Spleen (tissue), 11 donors: Measurements from ENCODE around the gene SPATA3. TPM values are rescaled to one million over a fixed set of nuclear protein-coding genes. Genes with fewer than 3 reads are reported as not detected.
"Not testable (repeated sequence)": the region's sequence is repeated elsewhere in the genome, so short reads cannot be mapped to it uniquely, and the experiment has no call there.

ENCODE experiments used
- DNase-seq: peaks from one replicate; pipeline ENCODE4 v3.0.0-alpha.2; 2020
- H3K27ac ChIP-seq, 8 donors: fragments of 200-600 bp; sonication (generic) in 7 of 8; 1 replicate in 4 of 8; 2 replicates in 4 of 8; pipeline versions ENCODE4 v1.5.0 to v1.8.0; 2016 to 2021; ENCODE audit warnings: inconsistent platforms in 4 of 8, mild to moderate bottlenecking in 4 of 8, moderate library complexity in 1 of 8
- H3K27me3 ChIP-seq, 7 donors: fragments of 200-600 bp; sonication (generic) in 6 of 7; replicated peaks in 1 of 7; 1 replicate in 4 of 7; 2 replicates in 3 of 7; pipeline versions ENCODE4 v1.5.0 to v1.8.0; 2016 to 2021; ENCODE audit warnings: inconsistent platforms in 3 of 7, mild to moderate bottlenecking in 1 of 7
- H3K36me3 ChIP-seq, 6 donors: fragments of 200-600 bp; sonication (generic) in 5 of 6; 1 replicate in 4 of 6; 2 replicates in 2 of 6; pipeline versions ENCODE4 v1.5.0 to v1.8.0; 2016 to 2021; ENCODE audit warnings: inconsistent platforms in 2 of 6
- H3K4me1 ChIP-seq, 6 donors: fragments of 200-600 bp; sonication (generic) in 5 of 6; 1 replicate in 3 of 6; 2 replicates in 3 of 6; pipeline versions ENCODE4 v1.5.0 to v1.8.0; 2016 to 2021; ENCODE audit warnings: inconsistent platforms in 3 of 6
- H3K4me3 ChIP-seq, 8 donors: fragments of 200-600 bp; sonication (generic) in 7 of 8; 1 replicate in 4 of 8; 2 replicates in 4 of 8; pipeline versions ENCODE4 v1.5.0 to v1.8.0; 2016 to 2021; ENCODE audit warnings: inconsistent platforms in 4 of 8, mild to moderate bottlenecking in 4 of 8, moderate library complexity in 2 of 8
- H3K9me3 ChIP-seq, 8 donors: fragments of 200-600 bp; sonication (generic) in 7 of 8; 1 replicate in 4 of 8; 2 replicates in 4 of 8; pipeline versions ENCODE4 v1.5.0 to v1.8.0; 2016 to 2021; ENCODE audit warnings: inconsistent platforms in 4 of 8
- POLR2A ChIP-seq, 3 donors: fragments of 450-650 bp; IDR thresholded peaks; one replicate each; pipeline ENCODE4 v1.5.1; 2017; ENCODE audit warnings: antibody characterized with exemption in 3 of 3, mild to moderate bottlenecking in 1 of 3
- POLR2AphosphoS5 ChIP-seq, 3 donors: sonication (generic); formaldehyde crosslinking; IDR thresholded peaks; one replicate each; pipeline ENCODE4 v1.5.1; 2017; ENCODE audit warnings: antibody characterized with exemption in 3 of 3
- WGBS, 5 donors: extraction: QIAGEN DNeasy Blood & Tissue Kit in 3 of 5; methylation state at CpG; one replicate each; pipeline versions ENCODE4 v1.1.5 to v1.1.7; 2013 to 2018; 5-methylcytosine and 5-hydroxymethylcytosine counted together
- intact Hi-C: fragments of 100-400 bp; cut with DNase I; formaldehyde crosslinking; loops from one replicate; pipeline ENCODE4 v1.15.0; 2023; ENCODE audit warnings: low total_unique reads
- polyA plus RNA-seq, 3 donors: library from polyadenylated mRNA; stranded (reverse); fragments of 200-250 nt; gene quantifications; one replicate each; pipeline ENCODE4 v1.2.1, GENCODE V29; 2013
- total RNA-seq, 7 donors: library from RNA; depleted of rRNA in 3 of 7; stranded (reverse); fragments of >200 nt in 3 of 7; fragmentation: NEBNext Ultra II Directional in 4 of 7; extraction: Animal tissue kit (Norgen Biotek cat#: 25700) in 4 of 7; gene quantifications; one replicate each; pipeline versions ENCODE4 v1.1.0 to v1.2.1, GENCODE V29; 2016 to 2021
- TF ChIP-seq, protein P1 (sequence below), 11 experiments: fragments of 200-600 bp in 7 of 11; fragments of 450-650 bp in 4 of 11; sonication (generic) in 4 of 11; IDR thresholded peaks in 8 of 11; conservative IDR thresholded peaks in 3 of 11; 1 replicate in 7 of 11; 2 replicates in 4 of 11; pipeline versions ENCODE4 v1.4.0 to v1.8.0; 2016 to 2021; ENCODE audit warnings: antibody characterized with exemption in 11 of 11, inconsistent platforms in 4 of 11, mild to moderate bottlenecking in 1 of 11
- donor health status: healthy with polysubstance abuse.
- donor health status: DM: no; HTN: no; CAD: no; lungs with moderate emphysema.
- donor health status: DM: no; HTN: no; CAD: no.
- donor health status: Bipolar disorder and iron deficiency.
- donor health status: healthy.
- donor health status: DM: no; HTN: no; CAD: no.
- donor health status: DM: yes; HTN: yes; CAD: no.

SPATA3 gene
- total and polyA plus RNA-seq, 10 donors, result not detected

DNA sequence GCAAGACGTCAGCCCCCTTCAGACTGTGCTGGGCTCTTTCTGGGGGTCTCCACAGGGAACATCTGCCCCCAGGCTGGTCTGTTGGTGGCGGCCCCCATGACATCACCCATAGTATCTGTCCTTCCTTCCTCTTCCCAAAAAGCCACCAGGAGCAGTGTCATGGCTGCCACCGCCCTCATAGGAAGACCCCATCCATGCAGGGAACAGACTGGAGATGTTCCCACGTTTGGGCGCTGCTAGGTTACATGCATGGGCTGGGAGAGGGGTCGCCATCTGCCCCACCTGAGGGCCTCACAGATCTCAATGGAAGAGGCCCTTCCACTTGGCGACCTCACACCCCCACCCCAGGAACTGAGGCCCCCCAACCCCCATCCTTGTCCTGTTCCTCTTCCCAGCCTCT lies 5.1 kb downstream of the SPATA3 start:
- intact Hi-C loops, result no loop called here
- Histone ChIP-seq H3K27ac (no peak overlapping the region), H3K4me1 (no peaks in the 10 kb centered on the region), H3K9me3 (peaks cover 0 to 4% (median 0%) of the 10 kb centered on the region in 8 donors), H3K4me3 (no peak overlapping the region), H3K36me3 (no peaks in the 10 kb centered on the region), H3K27me3 (peaks cover 0 to 57% (median 17%) of the 10 kb centered on the region in 7 donors)
- TF ChIP-seq POLR2A (IDR thresholded peaks at IDR 0.05) (no peak), POLR2AphosphoS5 (IDR thresholded peaks at IDR 0.05) (no peak)
- TF ChIP-seq, protein P1, sequence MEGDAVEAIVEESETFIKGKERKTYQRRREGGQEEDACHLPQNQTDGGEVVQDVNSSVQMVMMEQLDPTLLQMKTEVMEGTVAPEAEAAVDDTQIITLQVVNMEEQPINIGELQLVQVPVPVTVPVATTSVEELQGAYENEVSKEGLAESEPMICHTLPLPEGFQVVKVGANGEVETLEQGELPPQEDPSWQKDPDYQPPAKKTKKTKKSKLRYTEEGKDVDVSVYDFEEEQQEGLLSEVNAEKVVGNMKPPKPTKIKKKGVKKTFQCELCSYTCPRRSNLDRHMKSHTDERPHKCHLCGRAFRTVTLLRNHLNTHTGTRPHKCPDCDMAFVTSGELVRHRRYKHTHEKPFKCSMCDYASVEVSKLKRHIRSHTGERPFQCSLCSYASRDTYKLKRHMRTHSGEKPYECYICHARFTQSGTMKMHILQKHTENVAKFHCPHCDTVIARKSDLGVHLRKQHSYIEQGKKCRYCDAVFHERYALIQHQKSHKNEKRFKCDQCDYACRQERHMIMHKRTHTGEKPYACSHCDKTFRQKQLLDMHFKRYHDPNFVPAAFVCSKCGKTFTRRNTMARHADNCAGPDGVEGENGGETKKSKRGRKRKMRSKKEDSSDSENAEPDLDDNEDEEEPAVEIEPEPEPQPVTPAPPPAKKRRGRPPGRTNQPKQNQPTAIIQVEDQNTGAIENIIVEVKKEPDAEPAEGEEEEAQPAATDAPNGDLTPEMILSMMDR (IDR thresholded peaks at IDR 0.05 in 8 of 11, conservative IDR thresholded peaks at IDR 0.05 in 3 of 11), result no peak
- WGBS, 5 donors, result 58 to 89% (median 78%) methylated on average over 3 to 7 of the region's 7 CpGs
- no peak for DNase-seq

DNA sequence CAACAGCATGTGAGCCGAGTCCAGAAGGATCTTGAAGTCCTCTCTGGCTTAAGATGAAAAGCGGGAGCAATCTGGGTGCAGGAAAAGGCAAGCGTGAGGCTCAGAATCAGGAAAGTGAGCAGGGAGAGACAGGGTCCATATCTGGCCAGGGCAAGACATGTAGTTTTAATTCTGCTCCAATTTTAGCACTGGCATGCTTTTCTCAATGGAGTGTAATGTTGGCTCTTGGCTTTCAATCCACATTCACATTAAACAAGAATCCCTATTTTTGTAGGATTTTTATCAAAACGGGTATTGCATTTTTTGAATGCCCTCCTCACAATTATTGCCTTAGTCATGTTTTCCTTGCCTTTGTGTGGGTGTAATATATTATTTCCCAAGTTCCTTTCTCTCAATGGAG lies 6.0 kb downstream of the SPATA3 start:
- intact Hi-C loops, result no loop called here
- WGBS, 5 donors, result 57 to 90% (median 67%) methylated on average over 4 of the region's 4 CpGs
- no peak for DNase-seq
- H3K9me3 ChIP-seq, result peaks cover 0 to 2% (median 0%) of the 10 kb centered on the region in 8 donors
- peaks cover 0 to 48% (median 17%) of the 10 kb centered on the region in 7 donors for H3K27me3 ChIP-seq
- no peak overlapping the region for H3K27ac ChIP-seq
- TF ChIP-seq, protein P1 (IDR thresholded peaks at IDR 0.05 in 8 of 11, conservative IDR thresholded peaks at IDR 0.05 in 3 of 11), result no peak
- TF ChIP-seq POLR2A (IDR thresholded peaks at IDR 0.05) (no peak), POLR2AphosphoS5 (IDR thresholded peaks at IDR 0.05) (no peak)
- H3K4me1 ChIP-seq, result no peaks in the 10 kb centered on the region
- H3K36me3 ChIP-seq, result no peaks in the 10 kb centered on the region
- H3K4me3 ChIP-seq, result no peak overlapping the region

DNA sequence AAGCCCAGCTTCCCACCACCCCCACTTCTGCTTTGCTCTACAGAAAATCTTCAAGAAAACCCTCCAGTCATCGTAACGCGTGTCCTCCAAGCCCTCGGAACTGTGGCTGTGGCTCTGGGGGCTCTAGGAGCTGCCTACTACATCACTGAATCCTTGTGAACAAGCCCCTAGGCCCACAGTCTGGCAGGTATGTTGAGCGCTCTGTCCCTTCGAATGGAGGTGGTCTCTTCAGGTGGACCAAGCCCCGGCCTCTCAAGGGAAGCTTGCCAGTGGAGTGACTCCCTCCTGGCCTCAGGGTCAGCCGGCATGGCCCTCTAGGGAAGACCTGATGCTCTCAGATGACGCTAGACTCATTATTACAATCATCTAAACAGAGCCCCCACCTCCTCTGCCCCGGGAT lies 6.7 kb downstream of the SPATA3 start:
- no peak overlapping the region for H3K27ac ChIP-seq
- TF ChIP-seq POLR2A (IDR thresholded peaks at IDR 0.05), result no peak
- TF ChIP-seq, protein P1 (IDR thresholded peaks at IDR 0.05 in 8 of 11, conservative IDR thresholded peaks at IDR 0.05 in 3 of 11), result no peak
- TF ChIP-seq POLR2AphosphoS5 (IDR thresholded peaks at IDR 0.05), result no peak
- DNase-seq, result no peak
- no peaks in the 10 kb centered on the region for H3K36me3 ChIP-seq
- no peaks in the 10 kb centered on the region for H3K4me1 ChIP-seq
- H3K9me3 ChIP-seq, result no peaks in the 10 kb centered on the region
- 83 to 92% (median 87%) methylated on average over 6 to 10 of the region's 10 CpGs for WGBS, 5 donors
- no peak overlapping the region for H3K4me3 ChIP-seq
- intact Hi-C loops, result no loop called here
- H3K27me3 ChIP-seq, result peaks cover 0 to 47% (median 17%) of the 10 kb centered on the region in 7 donors

DNA sequence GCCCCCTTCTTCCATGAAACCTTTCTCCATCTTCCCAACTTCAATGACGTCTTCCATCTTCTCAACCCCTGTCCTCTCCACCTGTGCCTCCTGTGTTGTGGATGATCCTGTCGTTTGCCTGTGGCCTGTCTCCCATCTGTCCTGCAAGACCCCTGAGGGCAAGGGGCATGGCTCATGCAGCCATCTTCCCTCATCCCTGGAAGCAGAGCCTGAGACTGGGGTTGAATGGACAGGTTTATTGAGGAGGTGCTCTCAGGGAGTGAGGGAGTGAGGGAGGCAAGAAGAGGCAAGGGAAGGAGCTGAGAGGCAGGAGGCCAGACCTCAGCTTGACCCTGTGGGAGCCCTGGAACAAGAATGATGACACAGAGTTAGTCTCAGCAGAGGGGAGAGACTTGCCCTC lies 7.3 kb downstream of the SPATA3 start:
- Histone ChIP-seq H3K4me3 (no peak overlapping the region), H3K4me1 (no peaks in the 10 kb centered on the region), H3K27ac (no peak overlapping the region), H3K27me3 (peaks cover 0 to 43% (median 17%) of the 10 kb centered on the region in 7 donors), H3K36me3 (no peaks in the 10 kb centered on the region), H3K9me3 (no peaks in the 10 kb centered on the region)
- no peak for DNase-seq
- TF ChIP-seq, protein P1 (IDR thresholded peaks at IDR 0.05 in 8 of 11, conservative IDR thresholded peaks at IDR 0.05 in 3 of 11), result no peak
- TF ChIP-seq POLR2A (IDR thresholded peaks at IDR 0.05) (no peak), POLR2AphosphoS5 (IDR thresholded peaks at IDR 0.05) (no peak)
- WGBS, 5 donors, result 74 to 94% (median 76%) methylated on average over 2 of the region's 2 CpGs
- intact Hi-C loops, result no loop called here

DNA sequence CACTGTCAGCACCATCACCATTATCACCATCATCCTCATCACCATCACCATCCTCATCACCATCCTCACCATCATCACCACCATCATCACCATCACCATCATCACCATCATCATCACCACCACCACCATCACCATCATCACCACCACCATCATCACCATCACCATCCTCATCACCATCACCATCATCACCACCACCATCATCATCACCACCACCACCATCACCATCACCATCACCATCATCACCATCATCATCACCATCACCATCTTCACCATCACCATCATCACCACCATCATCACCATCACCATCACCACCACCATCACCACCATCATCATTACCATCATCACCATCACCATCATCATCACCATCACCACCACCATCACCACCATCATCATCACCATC lies 9.0 kb downstream of the SPATA3 start:
- H3K4me1 ChIP-seq, H3K36me3 ChIP-seq, DNase-seq, H3K9me3 ChIP-seq, H3K27ac ChIP-seq, intact Hi-C loops, H3K4me3 ChIP-seq: not testable (repeated sequence)
- H3K27me3 ChIP-seq, result peaks cover 0 to 45% (median 12%) of the 10 kb centered on the region in 7 donors
